Vagina (tissue), 2 donors: ENCODE results near the gene ZNF487. TPM values are rescaled to one million over a fixed set of nuclear protein-coding genes. Genes with fewer than 3 reads are reported as not detected.
A peak's percentile ranks its signal among the peaks of the same experiment; 100 is the strongest.

ENCODE experiments used
- DNase-seq, 2 donors: peaks; one replicate each; pipeline ENCODE4 v3.0.0-alpha.2; 2017; ENCODE audit errors: extremely low spot score in 2 of 2
- H3K27ac ChIP-seq: fragments of 200-600 bp; sonication (generic); one replicate; pipeline ENCODE4 v1.5.1; 2019
- H3K27me3 ChIP-seq: fragments of 200-600 bp; sonication (generic); one replicate; pipeline ENCODE4 v1.5.1; 2019
- H3K36me3 ChIP-seq, 2 donors: fragments of 200-600 bp; sonication (generic); one replicate each; pipeline ENCODE4 v1.5.1; 2017 to 2019
- H3K4me1 ChIP-seq: fragments of 200-600 bp; sonication (generic); one replicate; pipeline ENCODE4 v1.5.1; 2019
- H3K4me3 ChIP-seq, 2 donors: fragments of 200-600 bp; sonication (generic); 1 replicate in 1 of 2; 2 replicates in 1 of 2; pipeline ENCODE4 v1.5.1; 2016 to 2019
- H3K9me3 ChIP-seq: fragments of 200-600 bp; sonication (generic); one replicate; pipeline ENCODE4 v1.5.1; 2019
- CTCF ChIP-seq, 3 experiments: fragments of 450-650 bp in 2 of 3; fragments of 200-600 bp in 1 of 3; sonication (generic) in 1 of 3; IDR thresholded peaks; one replicate each; pipeline ENCODE4 v1.5.1; 2017 to 2019; ENCODE audit warnings: antibody characterized with exemption in 3 of 3, mild to moderate bottlenecking in 2 of 3, moderate library complexity in 2 of 3
- POLR2A ChIP-seq, 2 donors: fragments of 450-650 bp; IDR thresholded peaks; one replicate each; pipeline ENCODE4 v1.6.1; 2017; ENCODE audit warnings: antibody characterized with exemption in 2 of 2, mild to moderate bottlenecking in 2 of 2, moderate library complexity in 2 of 2
- POLR2AphosphoS5 ChIP-seq, 2 donors: sonication (generic); formaldehyde crosslinking; IDR thresholded peaks; one replicate each; pipeline ENCODE4 v1.9.0; 2017; ENCODE audit warnings: antibody characterized with exemption in 2 of 2, mild to moderate bottlenecking in 2 of 2, low read depth in 1 of 2; ENCODE audit not compliant: insufficient read depth in 1 of 2
- intact Hi-C: fragments of 100-400 bp; cut with DNase I; formaldehyde crosslinking; loops from one replicate; pipeline ENCODE4 v1.15.1; 2023
- total RNA-seq: library from RNA; depleted of rRNA; stranded (reverse); fragments of >200 nt; gene quantifications from one replicate; pipeline ENCODE4 v1.2.3, GENCODE V29; 2016

ZNF487 gene
- total RNA-seq, 1 donor from 2014 or later, result 4.2 TPM

GRCh38 chr10:43395571-43396060, 41.3 kb upstream of the ZNF487 start:
- peak overlapping the region; percentile 100 for H3K27ac ChIP-seq
- H3K27me3 ChIP-seq, result no peaks in the 10 kb centered on the region
- intact Hi-C loops, result no loop called here
- TF ChIP-seq CTCF (IDR thresholded peaks at IDR 0.05) (no peak), POLR2A (IDR thresholded peaks at IDR 0.05) (no peak), POLR2AphosphoS5 (IDR thresholded peaks at IDR 0.05; ENCODE audit: insufficient read depth in 1 of 2, low read depth in 1 of 2) (no peak)
- peak overlapping the region; percentile 67 to 85 for H3K4me3 ChIP-seq
- peaks cover 0 to 41% of the 10 kb centered on the region in 2 donors for H3K36me3 ChIP-seq
- no peak for DNase-seq
- no peaks in the 10 kb centered on the region for H3K9me3 ChIP-seq
- H3K4me1 ChIP-seq, result peaks cover 75% of the 10 kb centered on the region

- H3K4me1 ChIP-seq, result peaks cover 75% of the 10 kb centered on the region
- H3K27me3 ChIP-seq, result no peaks in the 10 kb centered on the region
- H3K27ac ChIP-seq, result peak overlapping the region; percentile 100
- DNase-seq, result no peak
- TF ChIP-seq POLR2A (IDR thresholded peaks at IDR 0.05) (no peak), POLR2AphosphoS5 (IDR thresholded peaks at IDR 0.05; ENCODE audit: insufficient read depth in 1 of 2, low read depth in 1 of 2) (peak in 1 of 2 donors; percentile 67)
- no peaks in the 10 kb centered on the region for H3K9me3 ChIP-seq
- H3K36me3 ChIP-seq, result peaks cover 0 to 34% of the 10 kb centered on the region in 2 donors
- intact Hi-C loops, result no loop called here
- H3K4me3 ChIP-seq, result peak overlapping the region; percentile 67 to 85
Measured at GRCh38 chr10:43396061-43396927, 40.6 kb upstream of the ZNF487 start.

DNA sequence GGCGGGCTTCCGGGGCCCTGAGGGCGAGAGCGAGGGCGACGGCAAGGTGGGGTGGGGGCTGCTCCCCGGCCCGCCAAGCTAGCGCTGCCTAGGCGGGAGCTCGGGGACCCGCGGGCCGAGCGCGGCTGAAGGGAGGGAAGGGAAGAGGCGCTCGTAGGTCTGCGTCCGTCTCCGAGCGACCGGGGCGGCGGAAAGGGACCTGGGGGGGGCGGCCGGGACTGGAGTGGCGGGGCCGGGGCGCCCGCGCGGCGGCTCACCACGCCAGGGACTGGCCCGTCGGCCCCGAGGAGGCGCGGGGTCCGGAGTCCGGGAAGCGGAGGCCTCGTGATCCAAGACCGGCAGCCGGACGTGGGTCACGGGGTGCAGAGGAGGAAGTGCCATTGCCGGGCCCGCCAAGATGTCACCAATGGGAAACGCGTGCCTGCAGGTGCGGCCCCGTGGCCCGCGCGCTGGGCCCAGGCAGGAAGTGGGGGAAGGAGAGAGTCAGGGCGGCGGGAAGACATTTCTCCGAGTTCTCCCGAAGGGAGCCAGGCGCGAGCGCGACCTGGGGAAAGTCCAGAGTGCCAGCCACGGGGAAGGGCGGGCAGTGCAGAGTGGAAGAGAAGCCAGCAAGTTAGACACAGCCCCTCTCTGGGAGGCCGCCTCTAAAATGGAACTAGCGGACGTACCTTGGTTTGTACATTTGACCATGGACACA, 39.8 kb upstream of the ZNF487 start:
- DNase-seq, result peak in 1 of 2 donors; percentile 92
- peak in 1 of 2 donors; percentile 50 for TF ChIP-seq POLR2A (IDR thresholded peaks at IDR 0.05)
- TF ChIP-seq CTCF (IDR thresholded peaks at IDR 0.05), result peak in 1 of 3 experiments; percentile 13
- peak; percentile 71 to 75 for TF ChIP-seq POLR2AphosphoS5 (IDR thresholded peaks at IDR 0.05; ENCODE audit: insufficient read depth in 1 of 2, low read depth in 1 of 2)
- peak overlapping the region; percentile 67 to 85 for H3K4me3 ChIP-seq
- H3K36me3 ChIP-seq, result peaks cover 0 to 27% of the 10 kb centered on the region in 2 donors
- H3K4me1 ChIP-seq, result peaks cover 76% of the 10 kb centered on the region
- H3K27me3 ChIP-seq, result no peaks in the 10 kb centered on the region
- no peaks in the 10 kb centered on the region for H3K9me3 ChIP-seq
- intact Hi-C loops, result no loop called here
- peak overlapping the region; percentile 100 for H3K27ac ChIP-seq

GRCh38 chr10:43398939-43399319, 38.0 kb upstream of the ZNF487 start:
- no peaks in the 10 kb centered on the region for H3K9me3 ChIP-seq
- TF ChIP-seq POLR2AphosphoS5 (IDR thresholded peaks at IDR 0.05; ENCODE audit: insufficient read depth in 1 of 2, low read depth in 1 of 2), result no peak
- no peak for TF ChIP-seq POLR2A (IDR thresholded peaks at IDR 0.05)
- no peak for TF ChIP-seq CTCF (IDR thresholded peaks at IDR 0.05)
- peaks cover 0 to 8% of the 10 kb centered on the region in 2 donors for H3K36me3 ChIP-seq
- H3K4me1 ChIP-seq, result peaks cover 86% of the 10 kb centered on the region
- no peak overlapping the region for H3K27ac ChIP-seq
- no peak for DNase-seq
- intact Hi-C loops, result no loop called here
- no peaks in the 10 kb centered on the region for H3K27me3 ChIP-seq
- no peak overlapping the region for H3K4me3 ChIP-seq
